HG03520 (cell line): ENCODE data around the gene ZNF641.

Source experiments
- ATAC-seq: cut with Tn5 transposase; IDR thresholded peaks from one replicate; pipeline ENCODE4 v1.9.1; 2021; ENCODE audit warnings: mild to moderate bottlenecking, moderate library complexity; ENCODE audit not compliant: unreplicated experiment

ZNF641 gene

GRCh38 chr12:48350249-48351021, at the start of gene ZNF641:
Gene ZNF641 (minus strand): TSS chr12:48350919. CDS start chr12:48348090, 2,829 bp downstream.
- ATAC-seq = peak; percentile 56

GRCh38 chr12:48390026-48390425, 39.3 kb upstream of the ZNF641 start:
- no peak for ATAC-seq

GRCh38 chr12:48389409-48389808, 38.7 kb upstream of the ZNF641 start:
- ATAC-seq = no peak

- no peak for ATAC-seq
These were observed 38.2 kb upstream of the ZNF641 start for GRCh38 chr12:48388938-48389337.

- no peak for ATAC-seq
These were observed 37.7 kb upstream of the ZNF641 start for GRCh38 chr12:48388460-48388859.

- ATAC-seq = no peak
These were observed 29.9 kb upstream of the ZNF641 start for GRCh38 chr12:48380596-48380995.

- no peak for ATAC-seq
These were observed 29.1 kb upstream of the ZNF641 start for GRCh38 chr12:48379794-48380193.

- no peak for ATAC-seq
These were observed 26.9 kb upstream of the ZNF641 start for GRCh38 chr12:48377646-48378045.

GRCh38 chr12:48374164-48374563, 23.4 kb upstream of the ZNF641 start:
- ATAC-seq = no peak

GRCh38 chr12:48366131-48366530, 15.4 kb upstream of the ZNF641 start:
- ATAC-seq = no peak

GRCh38 chr12:48361664-48362339, 11.1 kb upstream of the ZNF641 start:
- ATAC-seq = no peak

- no peak for ATAC-seq
These were observed 8.3 kb upstream of the ZNF641 start for GRCh38 chr12:48358937-48359513.

- no peak for ATAC-seq
These were observed 5.5 kb upstream of the ZNF641 start for GRCh38 chr12:48356041-48356768.

GRCh38 chr12:48352157-48352760, 1.5 kb upstream of the ZNF641 start:
- no peak for ATAC-seq

GRCh38 chr12:48351022-48351708, 446 bp upstream of the ZNF641 start:
- peak; percentile 39 for ATAC-seq

- no peak for ATAC-seq
These were observed 1.2 kb downstream of the ZNF641 start for GRCh38 chr12:48349471-48349870.

GRCh38 chr12:48342980-48343379, 7.7 kb downstream of the ZNF641 start:
- no peak for ATAC-seq

- no peak for ATAC-seq
These were observed 9.8 kb downstream of the ZNF641 start for GRCh38 chr12:48340943-48341342.

GRCh38 chr12:48339442-48340117, 11.1 kb downstream of the ZNF641 start:
- no peak for ATAC-seq

- no peak for ATAC-seq
These were observed 14.2 kb downstream of the ZNF641 start for GRCh38 chr12:48336564-48336963.
